Psoas muscle (tissue), 8 donors: ENCODE data around the gene CACNA1C. TPM values are rescaled to one million over a fixed set of nuclear protein-coding genes. Genes with fewer than 3 reads are reported as not detected.

Experiments
- ATAC-seq, 4 donors: fragments of 200-7000 bp; cut with Tn5 transposase; one replicate each; pipeline ENCODE4 v1.9.1; 2020; ENCODE audit warnings: moderate library complexity in 3 of 4, mild to moderate bottlenecking in 2 of 4
- DNase-seq, 2 donors: peaks; one replicate each; pipeline ENCODE4 v3.0.0-alpha.2; 2020
- H3K27ac ChIP-seq: fragments of 200-600 bp; one replicate; pipeline ENCODE4 v1.8.0; 2022
- H3K27me3 ChIP-seq, 3 donors: fragments of 200-600 bp in 1 of 3; one replicate each; pipeline versions ENCODE4 v1.6.1 to v1.8.0; 2013 to 2022; ENCODE audit warnings: low read length in 2 of 3, mild to moderate bottlenecking in 2 of 3, moderate library complexity in 1 of 3; ENCODE audit not compliant: insufficient read depth in 3 of 3
- H3K36me3 ChIP-seq, 2 donors: fragments of 200-600 bp in 1 of 2; one replicate each; pipeline versions ENCODE4 v1.6.1 to v1.8.0; 2013 to 2022; ENCODE audit warnings: low read depth in 1 of 2, mild to moderate bottlenecking in 1 of 2, moderate library complexity in 1 of 2; ENCODE audit not compliant: insufficient read depth in 1 of 2
- H3K4me1 ChIP-seq: fragments of 200-600 bp; one replicate; pipeline ENCODE4 v1.8.0; 2022
- H3K4me3 ChIP-seq: fragments of 200-600 bp; one replicate; pipeline ENCODE4 v1.8.0; 2022; ENCODE audit warnings: mild to moderate bottlenecking
- H3K9me3 ChIP-seq: fragments of 200-600 bp; one replicate; pipeline ENCODE4 v1.8.0; 2022
- CTCF ChIP-seq: fragments of 200-600 bp; IDR thresholded peaks from one replicate; pipeline ENCODE4 v1.8.0; 2022; ENCODE audit warnings: antibody characterized with exemption
- WGBS, 3 donors: extraction: QIAGEN DNeasy Blood & Tissue Kit; methylation state at CpG; one replicate each; pipeline versions ENCODE4 v1.1.6 to v1.1.7; 2013; 5-methylcytosine and 5-hydroxymethylcytosine counted together
- intact Hi-C, 2 donors: fragments of 100-400 bp; cut with DNase I; formaldehyde crosslinking; loops; one replicate each; pipeline versions ENCODE4 v1.11.0 to v1.14.2; 2022
- polyA plus RNA-seq, 3 donors: library from polyadenylated mRNA; stranded (reverse); fragments of 200-250 nt; gene quantifications; one replicate each; pipeline ENCODE4 v1.2.3, GENCODE V29; 2013
- total RNA-seq, 4 donors: library from RNA; stranded (reverse); fragmentation: NEBNext Ultra II Directional in 2 of 4; extraction: Animal tissue kit (Norgen Biotek cat#: 25700) in 2 of 4; gene quantifications; one replicate each; pipeline versions ENCODE4 v1.2.1 to v1.2.4, GENCODE V29; 2021 to 2023
- donor health status: healthy with polysubstance abuse.
- donor health status: DM: no; HTN: no; CAD: no; lungs with moderate emphysema.
- donor health status: Bipolar disorder and iron deficiency.
- donor health status: healthy.
- donor health status: DM: yes; HTN: yes; CAD: no.
- donor health status: DM: no; HTN: no; CAD: no.
- donor health status: DM: no; HTN: no; CAD: no.
- donor health status: DM: yes; HTN: yes; CAD: no.

CACNA1C gene
- total and polyA plus RNA-seq, 7 donors = 0.26 to 2.9 (median 0.95) TPM

DNA sequence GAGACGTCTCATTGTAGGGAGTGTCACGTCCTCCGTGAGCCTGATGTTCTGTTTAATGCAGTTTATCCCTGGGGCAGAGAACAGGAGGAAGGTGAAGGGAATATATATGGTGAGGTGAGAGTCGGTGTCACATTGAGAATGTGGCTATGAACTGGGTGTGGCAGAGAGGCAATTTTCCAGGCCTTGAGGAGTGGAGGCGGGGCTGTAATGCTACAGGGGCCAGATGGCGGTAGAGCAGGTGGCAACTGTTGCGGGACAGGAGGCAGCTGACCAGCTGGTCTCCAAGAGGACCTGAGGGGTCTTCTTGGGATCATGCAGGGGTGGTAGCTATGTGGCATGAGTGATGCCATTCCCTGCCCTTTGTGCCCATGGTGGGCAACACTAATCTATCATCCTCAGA, 59.6 kb downstream of the CACNA1C start:
- WGBS, 3 donors = 71 to 77% (median 74%) methylated on average over 7 of the region's 7 CpGs

DNA sequence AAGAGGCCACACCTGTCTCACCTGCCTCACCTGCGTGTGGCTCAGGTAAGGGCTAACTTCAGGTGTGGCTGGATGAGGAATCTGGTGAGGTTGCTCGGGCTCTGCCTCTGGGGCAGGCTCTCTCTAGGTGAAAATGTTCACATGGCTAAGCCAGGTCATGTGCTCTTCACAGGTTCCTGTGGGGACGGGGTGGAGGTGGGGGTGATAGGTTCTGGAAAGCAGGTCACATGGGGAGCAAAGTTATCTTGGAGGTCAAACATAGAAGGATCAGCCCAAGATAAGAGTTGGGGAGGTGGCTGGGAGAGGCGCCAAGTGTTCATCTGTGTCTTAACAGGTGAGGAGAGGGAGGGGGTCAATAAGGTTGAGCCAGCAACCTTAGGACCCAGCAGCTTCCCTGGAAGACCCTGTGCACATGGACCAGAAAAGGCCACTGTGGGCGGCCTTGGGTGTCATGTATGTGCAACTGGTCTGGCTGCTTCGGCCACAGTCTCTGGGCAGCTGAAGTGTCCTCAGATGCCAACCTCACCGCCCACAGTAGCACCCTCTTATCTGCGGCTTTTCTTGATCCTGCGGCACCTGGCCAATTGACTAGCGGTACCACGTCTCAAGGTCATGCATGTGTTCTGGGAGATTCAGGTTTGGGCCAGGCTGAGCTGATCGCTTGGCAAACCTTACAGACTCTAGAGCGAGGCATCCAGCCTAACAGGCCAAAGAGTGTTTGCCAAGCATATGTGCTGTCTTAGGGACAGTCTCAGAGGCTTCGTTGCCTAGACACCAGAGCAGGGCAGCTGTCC, 60.5 kb downstream of the CACNA1C start:
- no peak for DNase-seq

More for the DNA sequence above, 59.6 kb downstream of the CACNA1C start:
- Histone ChIP-seq H3K27ac (no peak overlapping the region), H3K4me1 (no peaks in the 10 kb centered on the region), H3K9me3 (no peaks in the 10 kb centered on the region), H3K4me3 (no peak overlapping the region), H3K27me3 (no peaks in the 10 kb centered on the region), H3K36me3 (no peaks in the 10 kb centered on the region)
- intact Hi-C loops = no loop called here
- no peak for DNase-seq
- ATAC-seq = no peak
- TF ChIP-seq CTCF = no peak

GRCh38 chr12:2114071-2114470, 61.3 kb downstream of the CACNA1C start:
- DNase-seq = no peak
- Histone ChIP-seq H3K4me1 (no peaks in the 10 kb centered on the region), H3K27me3 (no peaks in the 10 kb centered on the region), H3K4me3 (no peak overlapping the region), H3K36me3 (no peaks in the 10 kb centered on the region), H3K9me3 (no peaks in the 10 kb centered on the region), H3K27ac (no peak overlapping the region)
- ATAC-seq = no peak
- no peak for TF ChIP-seq CTCF
- intact Hi-C loops = no loop called here
- 36 to 53% (median 49%) methylated on average over 2 of the region's 2 CpGs for WGBS, 3 donors

More for the DNA sequence above, 60.5 kb downstream of the CACNA1C start:
- no peak for ATAC-seq
- Histone ChIP-seq H3K27me3 (no peaks in the 10 kb centered on the region), H3K9me3 (no peaks in the 10 kb centered on the region), H3K4me1 (no peaks in the 10 kb centered on the region), H3K36me3 (no peaks in the 10 kb centered on the region), H3K27ac (no peak overlapping the region), H3K4me3 (no peak overlapping the region)
- intact Hi-C loops = no loop called here
- WGBS, 3 donors = 61 to 78% (median 63%) methylated on average over 14 of the region's 14 CpGs
- TF ChIP-seq CTCF = no peak

DNA sequence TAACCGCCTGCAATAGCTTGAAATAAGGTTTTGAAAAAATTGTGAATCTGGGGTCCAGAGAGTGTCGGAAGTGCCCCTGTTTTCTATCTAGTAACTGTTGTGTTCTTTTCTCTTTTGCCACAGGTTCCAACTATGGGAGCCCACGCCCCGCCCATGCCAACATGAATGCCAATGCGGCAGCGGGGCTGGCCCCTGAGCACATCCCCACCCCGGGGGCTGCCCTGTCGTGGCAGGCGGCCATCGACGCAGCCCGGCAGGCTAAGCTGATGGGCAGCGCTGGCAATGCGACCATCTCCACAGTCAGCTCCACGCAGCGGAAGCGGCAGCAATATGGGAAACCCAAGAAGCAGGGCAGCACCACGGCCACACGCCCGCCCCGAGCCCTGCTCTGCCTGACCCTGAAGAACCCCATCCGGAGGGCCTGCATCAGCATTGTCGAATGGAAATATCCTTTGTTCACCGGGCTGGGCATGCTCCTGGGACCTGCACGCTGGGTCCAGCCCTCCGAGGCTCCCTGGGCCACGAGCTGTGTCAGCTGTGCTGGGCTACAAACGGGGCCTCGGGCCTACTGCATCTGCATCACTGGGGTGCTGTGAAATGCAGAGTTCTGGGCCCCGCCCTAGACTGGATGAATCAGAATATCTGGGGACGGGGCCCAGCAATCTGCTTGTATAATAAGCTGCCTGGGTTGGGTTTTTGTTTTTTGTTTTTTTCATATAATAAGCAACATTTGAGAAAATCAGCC, 62.5 kb downstream of the CACNA1C start:
- Histone ChIP-seq H3K27me3 (no peaks in the 10 kb centered on the region), H3K4me3 (no peak overlapping the region), H3K27ac (no peak overlapping the region), H3K4me1 (no peaks in the 10 kb centered on the region), H3K36me3 (no peaks in the 10 kb centered on the region), H3K9me3 (no peaks in the 10 kb centered on the region)
- WGBS, 3 donors = 89 to 92% (median 90%) methylated on average over 31 of the region's 31 CpGs
- intact Hi-C loops = no loop called here
- no peak for TF ChIP-seq CTCF
- DNase-seq = no peak
- ATAC-seq = no peak
